A549 treated with AZD9567 at 1 μM for 4 hours (cell line): ENCODE measurements around the gene TNFRSF4. TPM values are rescaled to one million over a fixed set of nuclear protein-coding genes. Genes with fewer than 3 reads are reported as not detected.

Experiments
- total RNA-seq: library from RNA; stranded (reverse); fragments of 200-300 nt; extraction: Qiagen RNA extraction; gene quantifications from 5 replicates; pipeline ENCODE4 v1.2.3, GENCODE V29; 2022; ENCODE audit not compliant: insufficient read depth

TNFRSF4 gene
- 0.07 to 0.21 TPM (median 0.10 TPM) in 3 of 5 replicates, not detected in the others for total RNA-seq

GRCh38 chr1:1213345-1214265, at the start of gene TNFRSF4:
TSS of gene TNFRSF4 (minus strand) at chr1:1214153. CDS start at chr1:1214127, 26 bp downstream.

GRCh38 chr1:1246577-1247340, 32.8 kb upstream of the TNFRSF4 start, which contains the start of gene C1QTNF12:
TSS of gene C1QTNF12 (minus strand) at chr1:1246722. CDS start at chr1:1246690, 32 bp downstream.

GRCh38 chr1:1232208-1232795, 18.3 kb upstream of the TNFRSF4 start, which contains the start of gene B3GALT6:
TSS of gene B3GALT6 (plus strand) at chr1:1232237. CDS start at chr1:1232279, 42 bp downstream.

GRCh38 chr1:1231400-1232207, 17.7 kb upstream of the TNFRSF4 start, which contains the start of gene SDF4:
TSS of gene SDF4 (minus strand) at chr1:1232001. CDS start at chr1:1228772, 3,229 bp downstream.

GRCh38 chr1:1206376-1206965, 7.5 kb downstream of the TNFRSF4 start, which contains the start of gene TNFRSF18:
TSS of gene TNFRSF18 (minus strand) at chr1:1206592. CDS start at chr1:1206571, 21 bp downstream.

GRCh38 chr1:1173793-1174415, 40.0 kb downstream of the TNFRSF4 start, which contains the start of gene TTLL10:
TSS of gene TTLL10 (plus strand) at chr1:1173880. CDS start at chr1:1179216, 5,336 bp downstream.

Other genes with a start within 250 kb of the TNFRSF4 start
- 2.1 to 5.8 TPM (median 5.2 TPM) in 5 replicates for gene PLEKHN1, start 247.7 kb downstream of the TNFRSF4 start, total RNA-seq
- gene PERM1, start 232.1 kb downstream of the TNFRSF4 start, total RNA-seq, result 0.05 to 0.37 TPM (median 0.09 TPM) in 3 of 5 replicates, not detected in the others
- gene HES4, start 214.1 kb downstream of the TNFRSF4 start, total RNA-seq, result 25.4 to 70.5 TPM (median 62.2 TPM) in 5 replicates
- 6.9 to 26.4 TPM (median 19.1 TPM) in 5 replicates for gene ISG15, start 200.7 kb downstream of the TNFRSF4 start, total RNA-seq
- gene AGRN, start 194.0 kb downstream of the TNFRSF4 start, total RNA-seq, result 89.2 to 121 TPM (median 120 TPM) in 5 replicates
- 0.30 to 0.42 TPM (median 0.36 TPM) in 4 of 5 replicates, not detected in the other for gene RNF223, start 139.8 kb downstream of the TNFRSF4 start, total RNA-seq
- 8.8 to 14.5 TPM (median 12.9 TPM) in 5 replicates for gene C1orf159, start 98.1 kb downstream of the TNFRSF4 start, total RNA-seq
- gene TTLL10, start 40.3 kb downstream of the TNFRSF4 start, total RNA-seq, result not detected in 5 replicates
- 0.09 to 0.20 TPM (median 0.12 TPM) in 3 of 5 replicates, not detected in the others for gene TNFRSF18, start 7.6 kb downstream of the TNFRSF4 start, total RNA-seq
- 104 to 133 TPM (median 126 TPM) in 5 replicates for gene SDF4, start 17.8 kb upstream of the TNFRSF4 start, total RNA-seq
- 13.1 to 18.5 TPM (median 15.8 TPM) in 5 replicates for gene B3GALT6, start 18.1 kb upstream of the TNFRSF4 start, total RNA-seq
- gene C1QTNF12, start 32.6 kb upstream of the TNFRSF4 start, total RNA-seq, result 1.1 to 1.6 TPM (median 1.5 TPM) in 4 of 5 replicates, not detected in the other
- 44.2 to 51.4 TPM (median 48.2 TPM) in 5 replicates for gene UBE2J2, start 59.7 kb upstream of the TNFRSF4 start, total RNA-seq
- gene SCNN1D, start 66.3 kb upstream of the TNFRSF4 start, total RNA-seq, result 1.1 to 18.6 TPM (median 1.4 TPM) in 5 replicates
- gene ACAP3, start 93.8 kb upstream of the TNFRSF4 start, total RNA-seq, result 6.6 to 21.5 TPM (median 19.8 TPM) in 5 replicates
- gene PUSL1, start 94.4 kb upstream of the TNFRSF4 start, total RNA-seq, result 12.9 to 26.3 TPM (median 24.1 TPM) in 5 replicates
- gene INTS11, start 110.5 kb upstream of the TNFRSF4 start, total RNA-seq, result 55.6 to 67.7 TPM (median 66.1 TPM) in 5 replicates
- gene CPTP, start 110.6 kb upstream of the TNFRSF4 start, total RNA-seq, result 18.5 to 24.0 TPM (median 22.6 TPM) in 5 replicates
- 0.09 to 0.24 TPM (median 0.17 TPM) in 4 of 5 replicates, not detected in the other for gene TAS1R3, start 117.1 kb upstream of the TNFRSF4 start, total RNA-seq
- 38.9 to 68.4 TPM (median 63.4 TPM) in 5 replicates for gene DVL1, start 135.3 kb upstream of the TNFRSF4 start, total RNA-seq
- 0.13 to 3.5 TPM (median 0.20 TPM) in 4 of 5 replicates, not detected in the other for gene MXRA8, start 144.4 kb upstream of the TNFRSF4 start, total RNA-seq
- 105 to 181 TPM (median 175 TPM) in 5 replicates for gene AURKAIP1, start 161.1 kb upstream of the TNFRSF4 start, total RNA-seq
- 32.2 to 72.8 TPM (median 64.8 TPM) in 5 replicates for gene CCNL2, start 185.2 kb upstream of the TNFRSF4 start, total RNA-seq
- 133 to 140 TPM (median 135 TPM) in 5 replicates for gene MRPL20, start 193.1 kb upstream of the TNFRSF4 start, total RNA-seq
- 0.06 to 0.10 TPM in 2 of 5 replicates, not detected in the others for gene ANKRD65, start 207.1 kb upstream of the TNFRSF4 start, total RNA-seq
- 8.4 to 16.5 TPM (median 15.0 TPM) in 5 replicates for gene VWA1, start 221.5 kb upstream of the TNFRSF4 start, total RNA-seq
- not detected in 5 replicates for gene ATAD3C, start 235.5 kb upstream of the TNFRSF4 start, total RNA-seq